GM21529 (cell line): ENCODE results near the gene ALK.

Experiments
- ATAC-seq: cut with Tn5 transposase; IDR thresholded peaks from one replicate; pipeline ENCODE4 v1.9.1; 2021; ENCODE audit not compliant: unreplicated experiment

The ALK gene

GRCh38 chr2:29799628-29800027, 121.8 kb downstream of the ALK start:
- no peak for ATAC-seq

- no peak for ATAC-seq
These were observed 123.5 kb downstream of the ALK start for GRCh38 chr2:29797916-29798315.

- no peak for ATAC-seq
These were observed 124.9 kb downstream of the ALK start for GRCh38 chr2:29796446-29796845.

GRCh38 chr2:29789911-29790485, 131.4 kb downstream of the ALK start:
- no peak for ATAC-seq

- no peak for ATAC-seq
These were observed 133.6 kb downstream of the ALK start for GRCh38 chr2:29787473-29788465.

GRCh38 chr2:29786361-29786760, 135.0 kb downstream of the ALK start:
- ATAC-seq = no peak

- no peak for ATAC-seq
These were observed 137.7 kb downstream of the ALK start for GRCh38 chr2:29783666-29784065.

GRCh38 chr2:29782549-29783458, 138.6 kb downstream of the ALK start:
- ATAC-seq = no peak

- no peak for ATAC-seq
These were observed 139.3 kb downstream of the ALK start for GRCh38 chr2:29782087-29782486.

GRCh38 chr2:29780906-29781305, 140.5 kb downstream of the ALK start:
- ATAC-seq = no peak

GRCh38 chr2:29777161-29777560, 144.2 kb downstream of the ALK start:
- ATAC-seq = no peak

GRCh38 chr2:29776406-29776805, 145.0 kb downstream of the ALK start:
- no peak for ATAC-seq

GRCh38 chr2:29775937-29776336, 145.4 kb downstream of the ALK start:
- no peak for ATAC-seq

- ATAC-seq = no peak
These were observed 146.8 kb downstream of the ALK start for GRCh38 chr2:29774624-29775023.

- no peak for ATAC-seq
These were observed 150.5 kb downstream of the ALK start for GRCh38 chr2:29770846-29771245.

GRCh38 chr2:29769847-29770246, 151.5 kb downstream of the ALK start:
- no peak for ATAC-seq

- ATAC-seq = no peak
These were observed 153.6 kb downstream of the ALK start for GRCh38 chr2:29767606-29768335.

GRCh38 chr2:29766191-29766590, 155.2 kb downstream of the ALK start:
- ATAC-seq = no peak

GRCh38 chr2:29765721-29766120, 155.7 kb downstream of the ALK start:
- ATAC-seq = no peak

GRCh38 chr2:29763371-29763770, 158.0 kb downstream of the ALK start:
- no peak for ATAC-seq

- ATAC-seq = no peak
These were observed 159.1 kb downstream of the ALK start for GRCh38 chr2:29762239-29762638.
